Activated gamma-delta T cell treated with Interleukin-2 at 50 U/mL for 16 hours (primary cell): ENCODE data around the gene ITGAE.
"Not testable (repeated sequence)": the region's sequence is repeated elsewhere in the genome, so short reads cannot be mapped to it uniquely, and the experiment has no call there.

ENCODE experiments used
- DNase-seq: peaks from one replicate; pipeline ENCODE4 v3.0.0-alpha.2; 2020

Gene ITGAE, protein sequence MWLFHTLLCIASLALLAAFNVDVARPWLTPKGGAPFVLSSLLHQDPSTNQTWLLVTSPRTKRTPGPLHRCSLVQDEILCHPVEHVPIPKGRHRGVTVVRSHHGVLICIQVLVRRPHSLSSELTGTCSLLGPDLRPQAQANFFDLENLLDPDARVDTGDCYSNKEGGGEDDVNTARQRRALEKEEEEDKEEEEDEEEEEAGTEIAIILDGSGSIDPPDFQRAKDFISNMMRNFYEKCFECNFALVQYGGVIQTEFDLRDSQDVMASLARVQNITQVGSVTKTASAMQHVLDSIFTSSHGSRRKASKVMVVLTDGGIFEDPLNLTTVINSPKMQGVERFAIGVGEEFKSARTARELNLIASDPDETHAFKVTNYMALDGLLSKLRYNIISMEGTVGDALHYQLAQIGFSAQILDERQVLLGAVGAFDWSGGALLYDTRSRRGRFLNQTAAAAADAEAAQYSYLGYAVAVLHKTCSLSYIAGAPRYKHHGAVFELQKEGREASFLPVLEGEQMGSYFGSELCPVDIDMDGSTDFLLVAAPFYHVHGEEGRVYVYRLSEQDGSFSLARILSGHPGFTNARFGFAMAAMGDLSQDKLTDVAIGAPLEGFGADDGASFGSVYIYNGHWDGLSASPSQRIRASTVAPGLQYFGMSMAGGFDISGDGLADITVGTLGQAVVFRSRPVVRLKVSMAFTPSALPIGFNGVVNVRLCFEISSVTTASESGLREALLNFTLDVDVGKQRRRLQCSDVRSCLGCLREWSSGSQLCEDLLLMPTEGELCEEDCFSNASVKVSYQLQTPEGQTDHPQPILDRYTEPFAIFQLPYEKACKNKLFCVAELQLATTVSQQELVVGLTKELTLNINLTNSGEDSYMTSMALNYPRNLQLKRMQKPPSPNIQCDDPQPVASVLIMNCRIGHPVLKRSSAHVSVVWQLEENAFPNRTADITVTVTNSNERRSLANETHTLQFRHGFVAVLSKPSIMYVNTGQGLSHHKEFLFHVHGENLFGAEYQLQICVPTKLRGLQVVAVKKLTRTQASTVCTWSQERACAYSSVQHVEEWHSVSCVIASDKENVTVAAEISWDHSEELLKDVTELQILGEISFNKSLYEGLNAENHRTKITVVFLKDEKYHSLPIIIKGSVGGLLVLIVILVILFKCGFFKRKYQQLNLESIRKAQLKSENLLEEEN

GRCh38 chr17:3800362-3801271, at the start of gene ITGAE:
Gene ITGAE, minus strand, starts transcription at chr17:3801188. Its CDS starts 44 bp downstream, at chr17:3801144.
- no peak for DNase-seq

DNA sequence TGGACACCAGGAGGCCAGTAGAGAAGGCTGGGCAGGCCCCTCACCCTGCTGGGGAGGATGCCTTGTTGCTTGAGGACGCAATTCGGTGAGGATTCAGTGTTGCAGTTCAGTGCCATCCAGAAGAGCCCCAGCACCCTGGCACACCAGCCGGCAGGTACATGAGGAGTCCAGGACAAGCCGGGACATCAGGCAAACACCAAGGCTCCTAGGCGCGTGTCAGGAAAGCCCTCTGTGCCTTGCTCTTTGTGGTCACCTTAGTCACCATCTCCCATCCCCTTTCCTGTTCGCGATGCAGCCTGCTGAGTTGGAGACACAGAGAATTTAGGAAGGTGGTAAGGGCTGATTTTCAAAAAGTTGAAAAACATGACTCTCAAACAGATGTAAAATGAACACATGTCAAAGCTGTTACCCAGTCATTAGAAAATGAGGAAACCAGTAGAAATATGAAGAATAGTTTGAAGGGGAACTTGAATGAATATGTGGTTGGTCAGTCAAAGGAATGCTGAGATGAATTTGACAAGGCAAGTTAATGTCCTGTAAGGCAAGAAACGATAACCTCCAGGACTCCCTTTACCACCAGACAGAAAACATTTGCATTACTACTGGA, 47.3 kb upstream of the ITGAE start:
- no peak for DNase-seq

- DNase-seq: no peak
Measured at GRCh38 chr17:3847165-3847670, 46.2 kb upstream of the ITGAE start.

DNA sequence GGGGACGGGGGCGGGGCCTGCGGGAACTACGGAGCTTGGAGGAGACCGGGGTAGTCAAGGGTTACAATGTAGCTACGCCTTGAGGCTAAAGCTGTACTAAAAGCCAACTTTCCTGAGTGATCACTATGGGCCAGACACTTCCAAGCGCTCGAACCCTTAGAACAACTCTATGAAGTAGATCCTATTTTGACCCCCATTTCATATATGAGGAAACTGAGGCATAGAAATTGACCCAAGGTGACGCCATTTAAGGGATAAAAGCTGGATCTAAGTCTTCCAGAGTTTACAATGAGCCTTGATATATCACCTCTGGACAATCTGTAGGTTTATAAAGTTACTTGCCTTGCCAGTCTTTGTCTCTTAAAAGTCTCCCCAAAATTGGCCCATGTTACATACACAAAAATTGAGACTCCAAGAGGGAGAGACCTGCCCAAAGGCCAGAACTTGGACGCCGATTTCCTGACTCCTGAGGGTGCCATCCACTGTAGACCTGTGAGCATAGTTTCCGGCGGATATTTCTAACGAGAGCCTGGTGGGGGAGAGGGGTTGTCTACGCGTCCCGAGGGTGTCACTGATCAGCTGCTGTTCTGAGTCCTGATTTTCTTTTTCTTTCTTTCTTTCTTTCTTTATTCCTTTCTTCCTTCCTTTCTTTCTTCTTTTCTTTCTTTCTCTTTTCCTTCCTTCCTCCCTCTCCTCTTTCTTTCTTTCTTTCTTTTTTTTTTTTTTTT, 45.6 kb upstream of the ITGAE start:
- no peak for DNase-seq

DNA sequence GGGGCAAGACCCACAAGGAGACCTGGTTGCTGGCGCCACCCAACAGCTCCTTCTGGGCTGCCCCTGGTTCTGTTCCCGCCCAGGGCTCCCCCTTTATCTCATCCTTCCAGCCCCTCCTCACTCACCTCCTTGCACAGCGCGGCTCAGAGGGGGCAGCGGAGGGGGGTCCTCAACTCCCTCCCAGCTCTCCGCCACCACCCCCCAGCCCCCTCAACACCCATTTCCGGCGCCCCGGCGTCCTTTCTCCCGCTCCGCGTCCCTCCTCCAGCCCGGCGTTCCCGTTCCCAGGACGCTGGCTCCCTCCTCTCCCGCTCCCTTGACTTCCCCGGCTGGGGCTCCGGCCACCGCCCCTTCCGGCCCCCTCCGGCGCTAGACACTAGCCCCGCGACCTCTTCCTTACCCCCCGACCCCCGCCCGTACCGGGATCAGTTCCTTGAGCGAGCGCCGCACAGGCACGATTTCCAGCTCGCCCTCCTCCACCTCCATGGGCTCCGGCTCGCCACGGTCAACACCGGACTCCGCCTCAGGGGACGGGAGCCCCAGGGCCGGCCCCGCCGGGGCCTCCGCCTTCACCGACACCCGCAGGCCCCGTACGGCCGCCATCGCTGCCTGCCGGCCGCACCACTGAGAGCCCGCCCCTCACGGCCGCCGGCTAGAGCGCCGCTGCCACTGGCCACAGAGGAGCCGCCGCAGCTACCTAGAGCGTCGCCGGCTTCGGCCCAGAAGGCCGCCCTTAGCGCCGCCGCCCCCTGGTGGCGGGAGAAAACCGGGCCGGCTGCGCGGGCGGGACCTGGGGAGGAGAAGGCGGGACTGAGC, 44.8 kb upstream of the ITGAE start, which contains the start of gene NCBP3:
Gene NCBP3 (minus strand): TSS at position 626 of the 816 bp plus-strand sequence. CDS start 23 bp downstream, at position 603.
- peak; percentile 88 for DNase-seq

DNA sequence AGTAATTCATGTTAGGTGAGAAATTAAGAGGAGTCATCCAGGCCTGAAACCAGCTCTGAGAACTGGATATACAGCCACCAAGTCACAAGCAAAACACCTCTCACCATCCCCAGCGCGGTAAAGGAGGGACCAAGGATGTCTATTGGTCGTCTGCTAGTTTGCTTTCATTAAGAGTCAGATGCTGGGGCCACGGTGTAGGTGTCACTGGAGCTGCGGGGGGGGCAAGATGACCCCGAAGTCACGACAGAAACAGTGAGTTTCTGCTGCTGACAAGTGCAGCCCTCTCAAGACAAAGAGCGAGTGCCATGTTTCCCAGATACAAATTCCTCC, 44.3 kb upstream of the ITGAE start:
- peak; percentile 11 for DNase-seq

GRCh38 chr17:3844556-3844955, 43.6 kb upstream of the ITGAE start:
- DNase-seq: not testable (repeated sequence)

GRCh38 chr17:3843935-3844516, 43.0 kb upstream of the ITGAE start:
- peak; percentile 35 for DNase-seq

GRCh38 chr17:3838206-3838605, 37.2 kb upstream of the ITGAE start:
- DNase-seq: no peak

- no peak for DNase-seq
Measured at GRCh38 chr17:3836551-3836950, 35.6 kb upstream of the ITGAE start.

DNA sequence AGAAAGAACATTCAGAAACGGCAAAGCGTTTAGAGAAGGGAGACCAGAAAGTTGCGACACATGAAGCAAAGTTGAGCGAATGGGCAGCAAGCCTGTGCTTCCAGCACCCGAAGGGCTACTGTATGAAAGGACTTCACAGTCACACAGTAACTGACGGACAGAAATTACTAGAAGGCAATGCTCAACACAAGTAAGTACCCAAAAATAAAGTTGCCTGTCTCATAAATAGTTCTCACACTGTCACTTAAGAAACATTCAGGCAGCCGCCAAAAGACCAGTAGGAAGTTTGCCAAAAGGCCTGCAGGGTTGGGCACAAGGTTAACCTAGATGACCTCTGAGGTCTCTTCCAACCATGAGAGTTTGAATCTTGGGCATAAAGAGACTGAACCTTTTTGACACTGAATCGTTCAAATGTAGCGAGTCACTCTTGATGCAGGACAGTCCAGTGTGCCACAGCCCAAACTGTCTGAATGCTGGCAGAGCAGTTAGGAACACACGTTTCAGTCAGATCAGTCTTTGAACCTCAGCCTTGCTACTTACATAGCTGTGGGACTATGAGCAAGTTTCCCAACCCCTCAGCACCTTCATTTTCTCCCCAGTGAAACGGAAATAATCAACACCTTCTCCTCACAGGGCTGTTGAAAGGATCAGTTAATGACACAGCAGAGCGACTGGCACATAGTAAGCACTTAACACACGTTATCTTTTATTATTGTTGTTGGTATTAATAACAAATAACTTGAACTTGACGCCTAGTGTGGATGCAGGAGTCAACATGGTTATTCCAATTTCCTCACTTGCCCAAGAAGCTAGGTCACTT, 34.6 kb upstream of the ITGAE start:
- no peak for DNase-seq

DNA sequence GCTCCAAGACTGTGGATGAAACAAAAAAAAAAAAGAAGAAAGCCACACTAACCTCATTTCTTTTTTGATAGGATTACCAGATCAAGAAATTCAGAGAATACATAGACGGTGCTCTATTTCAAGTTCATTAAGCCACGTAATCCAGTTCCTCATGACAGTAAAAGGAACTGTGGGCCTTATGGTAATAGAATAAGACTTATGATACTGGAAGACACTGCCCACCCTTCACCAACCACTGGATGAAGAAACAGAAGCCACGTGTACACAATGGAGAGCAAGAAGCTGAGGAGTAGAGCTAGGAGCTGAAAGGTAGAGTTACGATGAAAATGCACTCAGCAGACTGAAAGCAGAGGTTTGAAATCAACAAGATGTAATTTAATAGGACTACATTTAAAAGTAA, 33.8 kb upstream of the ITGAE start:
- DNase-seq: no peak

- no peak for DNase-seq
Measured at GRCh38 chr17:3828852-3829232, 27.9 kb upstream of the ITGAE start.

DNA sequence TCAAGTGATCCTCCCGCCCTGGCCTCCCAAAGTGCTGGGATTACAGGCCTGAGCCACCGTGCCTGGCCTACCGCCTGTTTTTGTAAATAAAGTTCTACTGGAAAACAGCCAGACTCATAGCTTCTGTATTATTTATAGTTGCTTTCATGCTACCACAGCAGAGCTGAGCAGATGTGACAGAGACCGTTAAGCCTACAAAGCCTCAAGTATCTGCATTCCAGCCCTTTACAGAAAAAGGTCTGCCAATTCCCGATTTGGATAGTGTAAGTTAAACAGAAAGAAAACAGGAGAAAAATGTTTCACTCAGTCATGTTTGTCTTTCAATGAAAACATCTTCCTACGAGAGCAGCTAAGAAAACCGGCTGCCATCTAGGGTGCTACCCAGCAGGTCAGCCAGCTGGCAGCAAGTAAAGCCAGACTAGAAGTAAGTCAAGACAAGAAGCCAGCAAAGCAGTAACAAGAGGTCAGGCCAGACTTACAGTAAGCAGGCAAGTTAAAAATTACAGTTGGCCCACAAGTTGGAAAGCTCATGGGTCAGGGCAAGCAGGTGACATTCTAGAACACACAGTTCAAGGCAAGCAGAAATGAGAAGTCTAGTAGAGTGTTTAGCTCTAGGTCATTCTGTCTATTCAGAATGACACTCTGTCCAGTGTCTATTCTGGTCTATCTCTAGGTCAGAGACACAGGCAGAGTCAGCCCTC, 27.3 kb upstream of the ITGAE start:
- DNase-seq: no peak

- DNase-seq: peak; percentile 83
Measured at GRCh38 chr17:3827124-3827773, 26.3 kb upstream of the ITGAE start.

- DNase-seq: no peak
Measured at GRCh38 chr17:3826191-3826590, 25.2 kb upstream of the ITGAE start.

DNA sequence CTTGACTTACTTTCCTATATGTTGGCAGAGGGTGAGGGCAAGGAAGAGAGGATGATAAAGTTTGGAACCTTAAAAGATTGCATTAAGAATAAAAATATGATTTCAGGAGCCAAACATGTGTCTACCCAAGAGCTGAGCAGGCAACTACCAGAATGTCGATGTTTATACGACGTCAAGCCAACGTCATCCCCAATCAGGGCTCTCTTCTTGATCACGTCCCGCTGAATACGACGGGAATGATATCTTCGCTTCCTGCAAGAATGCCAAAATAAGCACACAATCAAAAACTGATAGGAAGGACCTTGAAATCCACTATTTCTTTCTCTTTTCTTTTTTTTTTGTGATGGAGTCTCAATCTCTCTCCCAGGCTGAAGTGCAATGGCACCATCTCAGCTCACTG, 20.1 kb upstream of the ITGAE start:
- DNase-seq: no peak
